Sigmoid colon (tissue), 4 donors: Measurements from ENCODE around the gene IL1RAPL1.

Experiments used
- CTCF ChIP-seq, 4 experiments: fragments of 450-650 bp in 3 of 4; fragments of 200-600 bp in 1 of 4; IDR thresholded peaks; one replicate each; pipeline ENCODE4 v1.5.1; 2016 to 2019; ENCODE audit warnings: antibody characterized with exemption in 4 of 4, mild to moderate bottlenecking in 3 of 4, moderate library complexity in 2 of 4
- POLR2A ChIP-seq, 2 donors: fragments of 450-650 bp; IDR thresholded peaks; one replicate each; pipeline ENCODE4 v1.6.1; 2016; ENCODE audit warnings: antibody characterized with exemption in 2 of 2, mild to moderate bottlenecking in 2 of 2, moderate library complexity in 2 of 2
- POLR2AphosphoS5 ChIP-seq, 4 donors: sonication (generic); formaldehyde crosslinking; IDR thresholded peaks; one replicate each; pipeline ENCODE4 v1.6.1; 2017; ENCODE audit warnings: antibody characterized with exemption in 4 of 4

- TF ChIP-seq POLR2A (IDR thresholded peaks at IDR 0.05) (no peak), CTCF (IDR thresholded peaks at IDR 0.05) (no peak), POLR2AphosphoS5 (IDR thresholded peaks at IDR 0.05) (no peak)
Observed at GRCh38 chrX:29397506-29397905, 810.3 kb downstream of the IL1RAPL1 start.
